Activated CD4-positive, CD25-positive, alpha-beta regulatory T cell treated with anti-CD3 and anti-CD28 coated beads, Interleukin-2, amount 50 U/mL, for 16 hours (primary cell): ENCODE results near the gene GMIP.

ENCODE experiments used
- DNase-seq: peaks from one replicate; pipeline ENCODE4 v3.0.0-alpha.2; 2020; ENCODE audit warnings: low read depth, low spot score

Gene GMIP

GRCh38 chr19:19661141-19661674, 17.8 kb upstream of the GMIP start:
- DNase-seq: no peak

DNA sequence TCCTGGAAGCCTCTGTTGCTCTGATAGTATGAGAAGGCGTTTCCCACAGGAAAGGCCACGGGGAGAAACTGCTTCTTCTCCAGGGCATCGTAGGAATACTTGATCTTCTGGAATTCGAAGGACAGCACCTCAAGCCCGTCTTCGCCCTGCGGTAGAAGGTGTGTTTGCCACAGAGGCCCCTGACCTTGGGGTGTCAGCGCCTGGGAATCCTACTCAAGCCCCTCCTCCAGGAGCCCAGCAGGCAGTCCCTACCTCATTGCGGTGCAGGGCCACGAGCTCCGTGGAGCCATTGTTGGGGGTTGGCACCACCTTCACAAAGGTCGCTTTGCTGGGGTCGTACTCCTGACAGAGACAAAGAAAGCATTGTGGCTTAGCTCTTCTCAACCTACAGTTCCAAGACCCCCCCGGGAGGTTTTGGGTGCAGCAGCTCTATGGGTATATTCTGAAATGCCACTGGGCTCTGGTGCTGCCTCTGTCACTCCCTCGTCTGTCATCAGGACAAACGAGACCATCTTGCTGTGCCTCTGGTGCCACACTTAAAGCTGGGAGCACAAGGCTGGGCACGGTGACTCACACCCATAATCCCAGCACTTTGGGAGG, 16.3 kb upstream of the GMIP start:
- no peak for DNase-seq

DNA sequence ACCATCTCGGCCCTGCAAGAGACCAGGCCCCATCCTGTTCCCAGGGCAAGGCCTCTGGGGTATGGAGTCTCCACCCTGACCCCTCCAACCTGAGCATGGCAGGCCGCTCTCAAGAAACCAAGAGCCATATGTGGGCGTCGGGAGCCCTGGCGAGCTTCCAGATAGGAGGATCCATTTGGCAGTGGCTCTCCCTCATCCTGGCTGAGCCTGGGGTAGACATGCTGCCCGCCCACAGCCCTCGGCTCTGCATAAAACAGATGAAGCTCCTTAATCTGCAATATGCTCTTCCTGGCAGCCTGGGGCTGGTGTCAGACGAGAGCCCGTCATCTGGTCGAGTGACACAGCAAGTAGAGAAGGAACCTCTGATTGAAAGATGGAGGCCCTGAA, 13.9 kb upstream of the GMIP start:
- DNase-seq: no peak

GRCh38 chr19:19656451-19657396, 13.3 kb upstream of the GMIP start:
- DNase-seq: no peak

DNA sequence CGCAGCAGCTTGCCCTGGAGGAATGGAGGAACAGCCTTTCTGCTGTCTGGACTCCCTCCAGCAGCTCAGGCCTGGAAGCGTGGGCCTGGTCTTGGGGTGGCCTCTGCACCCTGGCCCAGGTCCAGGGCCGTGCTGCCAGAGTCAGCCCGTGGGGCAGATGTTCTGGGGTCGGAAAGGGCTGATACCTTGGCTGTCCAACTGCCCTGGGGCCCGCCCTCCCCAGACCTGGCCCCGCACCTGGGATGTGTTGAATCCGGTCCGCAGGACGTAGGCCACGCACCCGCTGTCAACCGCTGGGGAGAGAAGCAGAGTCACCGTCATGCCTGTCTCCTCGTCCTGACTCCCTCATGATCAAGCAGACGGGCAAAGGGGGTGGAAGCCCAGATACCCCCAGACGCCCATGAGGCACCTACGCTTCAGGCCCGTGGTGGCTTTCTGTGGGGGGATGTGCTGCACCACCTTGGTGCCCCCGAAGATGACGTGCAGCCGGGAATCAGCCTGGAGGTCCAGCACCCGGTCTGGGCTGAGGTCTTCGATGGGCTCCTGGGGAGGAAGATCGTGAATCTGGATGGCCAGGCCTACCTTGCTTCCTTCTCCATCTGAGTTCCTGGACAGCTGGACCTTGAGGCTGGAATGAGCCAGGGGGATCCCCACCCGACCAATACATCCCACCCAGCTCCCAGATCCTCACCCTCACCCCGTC, 12.3 kb upstream of the GMIP start:
- DNase-seq: no peak

DNA sequence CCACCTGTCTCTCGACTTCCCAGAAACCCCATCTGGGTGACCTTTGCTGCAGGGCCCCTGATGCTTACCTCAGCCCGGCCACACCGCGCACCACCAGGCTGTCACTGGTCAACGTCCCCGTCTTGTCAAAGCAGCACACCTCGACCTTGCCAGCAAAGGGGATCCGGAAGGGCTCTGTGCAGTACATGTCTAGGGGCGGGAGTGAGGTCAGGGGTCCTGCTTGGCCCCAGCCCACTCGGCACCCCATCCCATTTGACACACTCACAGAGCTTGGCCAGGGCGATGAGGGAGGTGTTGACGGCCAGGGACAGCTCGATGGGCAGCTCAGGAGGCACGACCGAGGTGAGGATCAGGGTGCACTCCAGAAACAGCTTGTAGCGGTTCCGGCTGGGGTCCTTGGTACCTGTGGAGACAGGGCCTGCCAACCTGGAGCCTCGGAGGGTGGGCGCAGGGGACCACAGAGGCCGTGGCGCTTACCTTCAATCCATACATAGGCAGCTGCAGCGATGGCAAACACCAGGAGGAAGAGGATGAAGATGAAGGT, 11.7 kb upstream of the GMIP start:
- no peak for DNase-seq

- no peak for DNase-seq
Measured at GRCh38 chr19:19654441-19654840, 11.0 kb upstream of the GMIP start.

DNA sequence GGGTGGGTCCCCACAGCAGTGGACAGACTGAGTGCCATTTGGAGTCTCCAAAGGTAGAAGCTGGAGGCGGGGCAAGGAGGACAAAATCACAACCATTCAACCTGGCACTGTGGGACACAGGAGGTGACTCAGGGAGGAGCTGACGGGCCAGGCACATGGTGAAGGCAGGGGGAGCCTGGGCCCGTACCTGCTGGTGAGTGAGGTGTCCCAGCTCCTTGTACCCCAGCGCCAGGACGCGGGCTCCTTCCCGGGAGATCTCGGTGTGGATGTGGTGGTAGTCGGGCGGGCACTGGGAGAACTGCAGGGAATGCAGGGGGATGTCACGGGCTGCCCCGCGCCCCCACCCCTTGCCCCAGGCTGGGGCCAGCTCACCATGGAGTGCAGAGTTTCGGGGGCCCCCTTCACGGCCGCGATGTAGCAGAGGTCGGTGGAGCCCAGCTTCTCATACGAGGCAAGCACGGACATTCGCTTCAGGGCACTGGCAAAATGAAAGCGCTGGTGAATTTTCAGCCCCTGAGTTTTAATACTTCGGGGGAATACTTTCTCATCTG, 10.2 kb upstream of the GMIP start:
- DNase-seq: no peak

DNA sequence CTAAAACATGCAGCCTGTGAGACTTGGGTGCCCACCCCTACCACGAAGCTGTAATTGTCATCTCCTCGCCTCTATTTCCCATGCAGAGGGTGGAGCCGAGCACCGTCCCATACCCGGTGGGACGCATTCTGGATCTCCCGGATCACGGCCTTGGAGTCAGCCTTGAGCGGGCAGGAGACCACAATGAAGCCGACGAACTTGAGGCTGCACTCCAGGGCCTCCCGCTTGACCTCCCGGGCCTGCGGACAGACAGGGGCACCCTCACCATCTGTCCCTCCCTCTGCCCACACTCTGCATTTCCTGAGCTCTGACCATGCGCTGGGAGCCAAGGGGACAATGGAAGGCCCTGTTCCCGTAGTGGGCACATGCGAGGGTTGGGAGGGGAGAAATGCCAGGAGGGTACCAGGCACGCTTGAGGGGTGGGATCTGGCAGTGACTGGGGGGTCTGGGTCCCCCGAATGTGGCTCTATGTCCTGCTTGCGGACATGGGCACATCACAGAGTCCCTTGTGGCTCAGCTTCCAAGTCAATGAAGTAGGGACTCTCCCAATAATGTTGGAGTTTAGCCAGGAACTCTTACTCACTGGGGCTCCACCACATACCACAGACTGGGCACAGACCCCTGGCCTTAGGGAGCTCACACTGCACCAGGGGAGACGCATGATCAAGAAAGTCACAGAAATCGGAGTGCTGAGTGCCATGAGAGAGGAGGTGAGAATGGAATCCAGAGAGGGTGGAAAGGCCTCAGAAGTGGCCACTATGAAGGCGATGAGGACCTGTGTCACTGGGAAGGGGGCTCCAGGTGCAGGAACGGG, 9.2 kb upstream of the GMIP start:
- DNase-seq: no peak

- no peak for DNase-seq
Measured at GRCh38 chr19:19651076-19651475, 7.6 kb upstream of the GMIP start.

- no peak for DNase-seq
Measured at GRCh38 chr19:19650331-19650730, 6.9 kb upstream of the GMIP start.

- no peak for DNase-seq
Measured at GRCh38 chr19:19649580-19649995, 6.1 kb upstream of the GMIP start.

GRCh38 chr19:19649155-19649554, 5.7 kb upstream of the GMIP start:
- no peak for DNase-seq

- DNase-seq: no peak
Measured at GRCh38 chr19:19647037-19647835, 3.8 kb upstream of the GMIP start.

DNA sequence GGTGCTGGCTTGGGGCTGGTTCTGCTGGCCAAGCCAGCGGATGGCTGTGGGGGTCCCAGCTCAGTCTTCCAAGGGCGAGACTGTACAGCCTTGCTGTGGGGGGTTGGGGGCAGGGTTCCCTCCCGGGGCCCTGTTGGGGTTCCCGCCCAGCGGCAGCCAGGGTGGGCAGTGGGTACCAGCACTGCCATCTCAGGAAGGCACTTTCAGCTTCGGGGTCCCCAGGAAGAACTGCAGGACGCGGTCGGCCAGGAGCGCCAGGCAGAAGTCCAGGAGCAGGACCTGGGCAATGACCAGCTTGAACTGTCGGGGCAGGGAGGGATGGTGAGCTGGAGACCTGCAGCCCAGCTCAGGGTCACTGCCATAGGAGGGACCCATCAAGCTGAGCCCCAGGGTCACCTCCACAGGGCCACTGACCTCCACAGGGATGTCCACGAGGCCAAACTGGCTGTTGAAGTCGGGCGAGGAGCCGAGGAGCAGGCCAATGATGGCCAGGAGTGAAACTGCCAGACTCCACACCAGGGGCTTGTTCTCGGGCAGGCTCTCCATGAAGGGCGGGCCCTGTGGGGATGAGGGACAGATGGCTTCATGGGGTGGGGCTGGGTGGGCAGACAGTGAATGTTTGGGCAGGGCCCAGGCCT, 1.9 kb upstream of the GMIP start:
- no peak for DNase-seq

GRCh38 chr19:19644054-19644388, 564 bp upstream of the GMIP start:
- no peak for DNase-seq

DNA sequence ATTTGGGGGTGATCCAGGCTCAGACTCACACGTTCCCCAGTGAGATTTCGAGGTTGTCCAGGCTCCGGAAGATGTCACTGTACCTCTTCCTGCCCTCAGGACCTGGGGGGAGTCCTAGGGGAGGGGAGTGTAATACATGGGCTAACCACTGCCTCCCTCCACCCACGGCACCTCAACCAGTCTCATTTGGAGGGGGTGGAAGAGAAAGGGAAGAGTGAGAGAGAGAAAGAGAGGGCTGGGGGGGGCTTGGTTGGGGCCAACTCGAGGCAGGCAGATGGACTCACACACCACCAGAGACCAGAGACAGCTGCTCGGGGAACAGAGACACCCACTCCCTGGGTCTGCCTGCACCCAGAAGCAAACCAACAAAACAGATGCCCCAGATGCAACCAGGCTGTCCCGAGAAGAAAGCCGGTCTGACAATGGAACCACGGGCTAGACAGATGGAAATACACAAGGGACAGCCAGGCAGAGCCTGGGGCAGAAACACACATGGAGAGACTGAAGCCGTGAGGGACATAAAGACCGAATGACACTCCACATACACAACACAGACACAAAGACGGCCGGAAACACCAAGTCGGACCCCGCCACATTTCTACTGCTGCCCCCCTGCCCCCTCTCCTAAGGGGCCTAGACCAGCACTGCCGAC, 825 bp downstream of the GMIP start:
- DNase-seq: no peak

- no peak for DNase-seq
Measured at GRCh38 chr19:19637523-19638251, 5.8 kb downstream of the GMIP start.

DNA sequence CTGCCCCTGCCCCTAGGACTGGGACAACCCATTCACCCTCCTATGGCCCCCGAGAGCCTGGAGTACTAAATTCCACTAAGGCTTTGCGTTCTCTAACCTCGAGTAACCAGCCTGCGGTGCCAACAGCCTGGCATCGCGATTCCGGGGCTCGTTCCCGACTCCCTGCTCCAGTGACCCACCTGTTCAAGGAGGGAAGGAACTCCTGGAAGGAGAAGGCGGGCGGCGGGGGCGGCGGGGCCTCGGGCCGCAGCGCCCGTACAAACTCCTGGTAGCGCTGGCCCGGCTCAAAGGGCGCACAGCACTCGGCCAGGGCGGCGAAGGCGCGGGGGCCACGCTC, 6.3 kb downstream of the GMIP start:
- DNase-seq: no peak
